Thoracic aorta (tissue), 2 donors: Measurements from ENCODE around the gene NR1I3. TPM values are rescaled to one million over a fixed set of nuclear protein-coding genes. Genes with fewer than 3 reads are reported as not detected.

Source experiments
- ATAC-seq: fragments of 150-250 bp; one replicate; pipeline ENCODE4 v1.8.0; 2017; ENCODE audit warnings: low read depth; ENCODE audit not compliant: insufficient number of reproducible peaks, low FRiP score
- DNase-seq: peaks from one replicate; pipeline ENCODE4 v3.0.0-alpha.2; 2020; ENCODE audit warnings: low spot score
- H3K27ac ChIP-seq, 2 donors: fragments of 200-600 bp; sonication (generic); 1 replicate in 1 of 2; 2 replicates in 1 of 2; pipeline ENCODE4 v1.5.1; 2016; ENCODE audit warnings: mild to moderate bottlenecking in 2 of 2, moderate library complexity in 2 of 2
- H3K27me3 ChIP-seq: fragments of 200-600 bp; sonication (generic); replicated peaks from 2 replicates; pipeline ENCODE4 v1.6.0; 2016; ENCODE audit warnings: mild to moderate bottlenecking; ENCODE audit not compliant: insufficient read depth
- H3K36me3 ChIP-seq: fragments of 200-600 bp; sonication (generic); one replicate; pipeline ENCODE4 v1.5.1; 2016
- H3K4me1 ChIP-seq, 2 donors: fragments of 200-600 bp; sonication (generic); 1 replicate in 1 of 2; 2 replicates in 1 of 2; pipeline versions ENCODE4 v1.5.1 to v1.6.0; 2016; ENCODE audit warnings: low read depth in 2 of 2, mild to moderate bottlenecking in 1 of 2; ENCODE audit not compliant: control insufficient read depth in 1 of 2
- H3K4me3 ChIP-seq: fragments of 200-600 bp; sonication (generic); 2 replicates; pipeline ENCODE4 v1.5.1; 2016; ENCODE audit warnings: mild to moderate bottlenecking
- H3K9me3 ChIP-seq: fragments of 200-600 bp; sonication (generic); 2 replicates; pipeline ENCODE4 v1.5.1; 2016
- total RNA-seq, 2 donors: library from RNA; depleted of rRNA; stranded (reverse); fragments of >200 nt; gene quantifications; one replicate each; pipeline versions ENCODE4 v1.1.0 to v1.2.3, GENCODE V29; 2016
- TF ChIP-seq, protein P1 (sequence below): fragments of 200-600 bp; sonication (generic); IDR thresholded peaks from one replicate; pipeline ENCODE4 v1.5.1; 2019; ENCODE audit warnings: antibody characterized with exemption

The NR1I3 gene, protein sequence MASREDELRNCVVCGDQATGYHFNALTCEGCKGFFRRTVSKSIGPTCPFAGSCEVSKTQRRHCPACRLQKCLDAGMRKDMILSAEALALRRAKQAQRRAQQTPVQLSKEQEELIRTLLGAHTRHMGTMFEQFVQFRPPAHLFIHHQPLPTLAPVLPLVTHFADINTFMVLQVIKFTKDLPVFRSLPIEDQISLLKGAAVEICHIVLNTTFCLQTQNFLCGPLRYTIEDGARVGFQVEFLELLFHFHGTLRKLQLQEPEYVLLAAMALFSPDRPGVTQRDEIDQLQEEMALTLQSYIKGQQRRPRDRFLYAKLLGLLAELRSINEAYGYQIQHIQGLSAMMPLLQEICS
- not detected for total RNA-seq

DNA sequence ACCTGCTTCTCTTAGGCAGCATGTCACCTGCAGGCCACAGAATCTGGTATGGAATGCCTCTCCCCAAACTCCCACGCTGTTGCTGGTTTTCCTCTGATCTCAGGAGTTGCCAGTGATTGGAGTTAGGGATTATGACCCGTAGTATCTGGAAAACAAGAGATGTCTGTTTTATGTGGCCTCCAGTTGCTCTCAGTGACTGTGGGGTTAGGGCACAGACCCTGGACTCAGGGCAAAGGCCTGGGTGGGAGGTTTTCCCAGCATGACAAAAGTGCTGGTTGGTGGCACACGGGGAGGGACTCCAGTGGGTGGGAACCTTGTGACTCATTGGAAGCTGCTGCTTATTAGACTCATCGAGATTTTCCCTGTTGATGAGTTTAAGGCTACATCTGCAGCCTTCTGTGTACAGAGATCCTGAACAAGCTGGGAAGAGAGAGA is at the start of gene NR1I3:
Gene NR1I3 (minus strand): TSS at position 165 of the 435 bp plus-strand sequence. CDS start 1,638 bp downstream, outside the sequence.
- no peak for ATAC-seq
- H3K4me1 ChIP-seq: no peaks in the 10 kb centered on the region
- DNase-seq: no peak
- H3K36me3 ChIP-seq: no peaks in the 10 kb centered on the region
- no peak within 1 kb of the TSS for H3K4me3 ChIP-seq
- TF ChIP-seq, protein P1, sequence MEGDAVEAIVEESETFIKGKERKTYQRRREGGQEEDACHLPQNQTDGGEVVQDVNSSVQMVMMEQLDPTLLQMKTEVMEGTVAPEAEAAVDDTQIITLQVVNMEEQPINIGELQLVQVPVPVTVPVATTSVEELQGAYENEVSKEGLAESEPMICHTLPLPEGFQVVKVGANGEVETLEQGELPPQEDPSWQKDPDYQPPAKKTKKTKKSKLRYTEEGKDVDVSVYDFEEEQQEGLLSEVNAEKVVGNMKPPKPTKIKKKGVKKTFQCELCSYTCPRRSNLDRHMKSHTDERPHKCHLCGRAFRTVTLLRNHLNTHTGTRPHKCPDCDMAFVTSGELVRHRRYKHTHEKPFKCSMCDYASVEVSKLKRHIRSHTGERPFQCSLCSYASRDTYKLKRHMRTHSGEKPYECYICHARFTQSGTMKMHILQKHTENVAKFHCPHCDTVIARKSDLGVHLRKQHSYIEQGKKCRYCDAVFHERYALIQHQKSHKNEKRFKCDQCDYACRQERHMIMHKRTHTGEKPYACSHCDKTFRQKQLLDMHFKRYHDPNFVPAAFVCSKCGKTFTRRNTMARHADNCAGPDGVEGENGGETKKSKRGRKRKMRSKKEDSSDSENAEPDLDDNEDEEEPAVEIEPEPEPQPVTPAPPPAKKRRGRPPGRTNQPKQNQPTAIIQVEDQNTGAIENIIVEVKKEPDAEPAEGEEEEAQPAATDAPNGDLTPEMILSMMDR: no peak
- no peaks in the 10 kb centered on the region for H3K27me3 ChIP-seq
- no peak within 1 kb of the TSS for H3K27ac ChIP-seq
- H3K9me3 ChIP-seq: no peaks in the 10 kb centered on the region

DNA sequence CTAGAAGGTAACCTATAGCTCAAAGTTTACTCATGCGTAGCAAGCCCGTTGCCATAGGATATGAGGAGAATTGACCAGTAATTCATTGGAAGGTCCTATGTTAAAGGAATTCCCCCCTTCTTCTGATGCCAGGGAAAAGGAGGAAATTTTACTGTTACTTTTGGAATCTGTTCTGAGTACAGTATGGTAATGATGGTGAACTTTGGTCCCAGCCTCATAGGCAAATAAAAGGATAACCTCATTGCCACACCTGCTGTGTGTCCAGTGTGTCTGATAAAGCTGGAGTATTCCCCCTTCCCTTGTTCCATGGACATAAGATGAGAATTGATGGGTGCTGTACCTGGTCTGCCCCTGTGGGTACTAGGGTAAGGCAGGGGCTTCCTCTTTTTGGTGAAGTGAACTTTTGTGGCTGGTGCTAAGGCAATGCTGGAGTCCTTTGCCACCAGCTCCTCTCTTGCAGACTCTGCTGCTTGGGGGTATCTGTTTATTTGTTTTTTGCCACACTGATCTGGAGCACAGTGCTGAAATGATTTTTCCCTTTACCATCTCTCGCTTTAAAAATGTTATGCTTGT is 49.6 kb upstream of the NR1I3 start:
- no peak overlapping the region for H3K4me3 ChIP-seq
- DNase-seq (no peak), ATAC-seq (no peak)
- TF ChIP-seq, protein P1: no peak
- no peak overlapping the region for H3K27ac ChIP-seq
- H3K4me1 ChIP-seq: no peaks in the 10 kb centered on the region
- H3K36me3 ChIP-seq: no peaks in the 10 kb centered on the region
- no peaks in the 10 kb centered on the region for H3K27me3 ChIP-seq
- no peaks in the 10 kb centered on the region for H3K9me3 ChIP-seq

DNA sequence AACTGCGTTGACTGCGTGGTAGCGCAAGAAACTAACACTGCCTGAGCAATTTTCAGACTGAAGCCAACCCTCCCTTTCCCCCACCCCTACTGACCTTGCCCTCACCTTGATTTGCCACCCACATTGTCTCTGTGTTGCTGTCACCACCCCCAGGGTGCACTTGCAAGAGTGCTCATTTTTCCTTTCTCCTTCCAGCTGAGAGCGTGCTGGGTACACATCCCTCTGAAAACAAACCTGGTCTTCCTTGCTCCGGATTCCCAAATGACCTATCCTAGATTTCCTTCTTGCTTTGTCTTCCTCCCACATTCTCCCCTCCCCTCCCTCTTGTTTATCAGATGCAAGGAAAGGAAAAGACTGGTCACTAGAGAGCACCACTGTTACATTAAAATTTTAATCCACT is 47.5 kb upstream of the NR1I3 start:
- Histone ChIP-seq H3K36me3 (no peaks in the 10 kb centered on the region), H3K27ac (no peak overlapping the region), H3K9me3 (no peaks in the 10 kb centered on the region), H3K4me3 (no peak overlapping the region), H3K27me3 (no peaks in the 10 kb centered on the region), H3K4me1 (no peaks in the 10 kb centered on the region)
- DNase-seq: no peak
- no peak for ATAC-seq
- TF ChIP-seq, protein P1: no peak

DNA sequence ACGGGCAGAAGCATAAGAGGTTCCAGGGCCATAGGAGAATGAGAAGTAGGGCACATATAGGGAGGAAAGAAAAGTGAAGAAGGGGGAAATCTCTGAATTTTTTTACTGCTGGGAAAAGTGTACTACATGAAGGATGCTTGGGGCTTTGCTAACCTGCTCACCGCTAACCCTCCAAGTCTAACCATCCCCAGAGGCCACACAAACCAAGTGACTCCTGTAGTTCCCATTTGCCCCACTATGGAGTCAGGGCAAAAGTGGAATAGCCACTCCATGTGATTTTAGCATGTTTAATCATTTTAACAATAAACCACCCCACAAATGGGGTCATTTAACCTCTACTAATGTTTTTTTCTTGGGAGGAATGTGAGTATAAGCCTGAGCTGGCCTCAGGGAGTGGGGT is 47.1 kb upstream of the NR1I3 start:
- Histone ChIP-seq H3K9me3 (no peaks in the 10 kb centered on the region), H3K36me3 (no peaks in the 10 kb centered on the region), H3K4me1 (no peaks in the 10 kb centered on the region), H3K27me3 (no peaks in the 10 kb centered on the region), H3K27ac (no peak overlapping the region), H3K4me3 (no peak overlapping the region)
- TF ChIP-seq, protein P1: no peak
- DNase-seq: no peak
- no peak for ATAC-seq

DNA sequence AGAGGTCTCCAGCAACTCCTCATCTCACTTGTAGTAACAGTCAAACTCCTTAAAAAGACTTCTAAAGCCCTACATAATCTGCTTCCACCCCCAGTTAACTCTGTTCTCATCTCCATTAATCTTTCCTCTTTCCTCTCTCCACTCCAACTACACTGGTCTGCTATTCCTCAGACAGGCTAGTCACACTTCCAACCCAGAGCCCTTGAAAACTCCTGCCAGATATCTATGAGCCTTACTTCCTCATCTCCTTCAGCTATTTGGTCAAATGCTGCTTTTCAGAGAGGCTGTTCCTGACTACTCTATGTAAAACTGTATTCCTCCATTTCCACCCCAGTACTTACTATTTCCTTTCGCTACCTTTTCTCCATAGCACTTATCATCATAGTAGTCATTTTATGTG is 45.0 kb upstream of the NR1I3 start:
- TF ChIP-seq, protein P1: no peak
- no peaks in the 10 kb centered on the region for H3K9me3 ChIP-seq
- no peak for DNase-seq

More for the DNA sequence above, 45.0 kb upstream of the NR1I3 start:
- ATAC-seq: no peak
- no peak overlapping the region for H3K27ac ChIP-seq
- no peaks in the 10 kb centered on the region for H3K4me1 ChIP-seq
- H3K27me3 ChIP-seq: no peaks in the 10 kb centered on the region
- H3K4me3 ChIP-seq: no peak overlapping the region
- H3K36me3 ChIP-seq: no peaks in the 10 kb centered on the region
